GM19043 (cell line): ENCODE measurements around the gene CA5A.
"Not testable (repeated sequence)": the region's sequence is repeated elsewhere in the genome, so short reads cannot be mapped to it uniquely, and the experiment has no call there.

Experiments used
- ATAC-seq: cut with Tn5 transposase; IDR thresholded peaks from one replicate; pipeline ENCODE4 v1.9.1; 2021; ENCODE audit warnings: low read depth; ENCODE audit not compliant: unreplicated experiment

Gene CA5A

DNA sequence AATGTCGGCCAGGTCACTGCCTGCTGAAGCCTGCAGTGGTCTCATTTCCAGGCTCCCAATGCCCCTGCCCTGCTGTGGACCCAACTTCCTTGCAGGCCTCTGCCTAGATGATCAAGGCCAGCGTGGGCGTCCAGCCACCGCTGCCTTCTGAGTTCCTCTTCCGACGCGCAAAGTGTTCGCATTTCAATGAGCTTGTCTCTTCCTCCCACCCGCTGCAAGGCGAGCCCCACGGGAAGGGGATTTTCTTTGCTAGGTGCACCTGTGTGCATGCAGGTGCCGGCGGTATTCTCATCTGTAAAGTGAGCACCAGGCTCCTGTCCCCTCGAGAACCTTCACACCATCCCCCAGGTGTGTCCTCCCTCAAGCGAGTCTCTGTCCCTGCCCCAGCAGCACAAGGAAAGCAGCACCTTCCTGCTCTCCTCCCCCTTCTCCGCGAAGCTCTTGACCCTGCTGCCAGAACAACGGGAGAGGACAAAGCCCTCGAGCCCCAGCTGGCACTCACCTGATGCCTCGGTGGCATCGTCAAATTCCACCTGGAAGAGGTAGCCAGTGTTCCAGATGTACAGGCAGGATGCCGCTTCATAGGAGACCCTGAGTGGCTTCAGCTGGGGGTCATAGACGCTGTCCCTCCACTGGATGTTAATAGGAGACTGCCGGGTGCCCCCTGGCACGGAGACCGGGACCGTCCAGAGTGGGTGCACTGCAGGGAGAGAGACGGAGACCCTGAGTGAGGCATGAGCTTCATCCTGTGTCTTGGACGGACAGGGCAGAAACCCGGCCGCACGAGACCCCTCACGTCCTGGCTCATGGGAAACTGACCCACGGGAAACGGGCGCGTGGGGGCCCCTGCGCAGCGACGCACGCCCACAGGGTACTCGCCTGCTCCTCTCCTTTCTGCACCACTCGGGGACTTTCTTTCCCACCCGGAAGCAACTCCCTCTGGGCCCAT lies 9.8 kb downstream of the CA5A start:
- no peak for ATAC-seq

DNA sequence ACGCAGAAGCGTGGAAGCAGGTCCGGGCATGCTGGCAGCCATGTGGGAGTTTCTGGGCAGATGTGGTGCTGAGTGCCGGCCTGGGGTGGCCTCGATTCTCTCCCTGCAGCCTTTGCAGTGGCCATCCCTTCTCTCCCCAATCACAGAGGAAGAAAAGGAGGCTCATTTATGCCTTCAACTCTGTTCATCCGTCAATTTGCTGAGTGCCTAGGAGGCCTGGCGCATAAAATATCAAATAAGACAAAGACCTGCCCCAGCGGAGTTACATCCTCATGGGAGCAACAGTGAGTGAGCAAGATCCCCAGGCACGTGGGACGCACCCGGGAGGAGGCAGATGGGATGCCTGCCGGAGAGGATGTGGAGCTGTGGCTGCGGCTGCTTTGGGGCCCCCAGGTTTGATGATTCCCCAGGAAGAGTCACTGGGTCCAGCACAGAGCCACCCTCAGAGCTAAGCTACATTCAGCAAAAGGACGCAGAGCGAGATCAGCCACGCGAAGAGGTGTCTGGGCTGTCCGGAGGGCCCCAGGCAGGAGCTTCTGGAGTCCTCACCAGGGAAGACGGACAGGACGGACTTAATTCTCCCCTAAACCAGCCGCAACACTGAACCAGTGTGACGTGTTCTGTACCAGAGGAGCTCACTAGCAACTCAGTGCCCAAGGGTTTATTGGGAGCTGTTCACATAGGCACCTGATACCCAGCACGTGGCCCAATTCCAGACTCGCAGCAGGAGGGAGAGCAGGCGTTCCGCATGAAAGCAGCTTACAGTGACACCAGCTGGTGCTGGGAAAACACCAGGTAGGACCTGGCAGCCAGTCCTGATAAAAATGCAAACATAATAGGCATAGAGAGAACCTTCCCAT lies 11.3 kb downstream of the CA5A start:
- no peak for ATAC-seq

DNA sequence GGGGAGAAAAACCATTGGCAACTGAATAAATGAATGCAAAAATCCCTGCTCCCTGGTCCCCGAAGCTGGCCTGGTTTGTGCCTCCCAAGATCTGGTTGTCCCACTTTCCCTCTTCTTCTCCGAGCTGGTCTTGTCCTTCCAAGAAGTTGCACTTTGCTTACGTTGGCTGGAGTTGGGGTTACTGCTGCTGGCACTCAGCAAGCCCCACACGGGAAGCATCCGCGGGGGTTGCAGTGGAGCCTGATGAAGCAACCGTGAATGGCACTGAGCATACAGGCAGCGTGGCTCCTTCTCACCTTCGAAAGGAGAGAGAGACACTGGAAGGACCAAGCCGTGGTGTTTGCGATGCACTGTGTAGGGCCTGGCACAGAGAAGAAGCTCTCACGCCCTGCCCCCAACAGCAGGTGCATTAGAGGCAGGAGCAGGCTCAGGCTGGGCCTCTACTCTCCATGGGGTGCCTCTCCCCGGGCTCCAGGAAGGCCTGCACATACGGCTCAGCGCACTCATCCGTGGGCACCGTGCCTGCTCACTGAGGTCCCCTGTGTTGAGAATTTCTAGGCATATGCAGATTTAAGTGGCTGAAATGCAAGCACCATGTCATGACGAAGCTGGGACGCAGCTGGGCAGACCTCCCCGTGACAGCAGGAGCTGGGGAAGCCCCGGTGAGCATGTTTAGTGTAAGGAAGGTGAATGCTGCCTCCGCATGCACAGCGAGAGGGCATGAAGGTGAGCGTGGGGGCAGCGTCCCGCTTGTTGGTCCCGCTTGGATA lies 12.1 kb downstream of the CA5A start:
- ATAC-seq: peak; percentile 75

DNA sequence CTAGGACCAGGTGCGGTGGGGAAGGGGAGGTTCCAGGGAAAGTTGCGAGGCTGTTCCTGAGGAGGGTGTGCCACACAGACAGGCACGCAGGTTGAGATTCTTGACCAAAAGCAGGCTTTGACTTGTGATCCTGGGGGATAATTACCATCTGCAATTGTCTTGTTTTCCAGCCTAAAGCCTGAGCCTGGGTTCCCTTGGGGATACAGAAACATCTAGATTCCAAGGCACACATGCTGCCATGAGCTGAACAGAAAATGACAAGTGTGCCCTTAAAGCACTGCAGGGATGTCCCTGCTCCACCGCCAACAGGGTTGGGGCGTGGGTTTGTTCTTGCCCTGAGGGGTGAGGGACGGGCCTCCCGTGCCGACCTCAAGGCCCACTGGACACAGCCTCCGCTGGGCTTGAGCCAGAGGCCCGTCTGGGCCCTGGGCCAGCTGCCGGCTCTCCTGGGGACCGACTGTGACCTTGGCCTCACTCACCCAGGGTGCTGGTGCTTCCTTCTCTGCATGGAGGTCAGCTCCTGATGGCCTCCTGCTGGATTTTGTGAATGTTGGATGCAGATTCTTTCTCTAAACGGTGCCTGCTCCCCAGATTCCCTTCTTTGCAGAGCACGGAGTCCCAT lies 14.0 kb downstream of the CA5A start:
- ATAC-seq: no peak

DNA sequence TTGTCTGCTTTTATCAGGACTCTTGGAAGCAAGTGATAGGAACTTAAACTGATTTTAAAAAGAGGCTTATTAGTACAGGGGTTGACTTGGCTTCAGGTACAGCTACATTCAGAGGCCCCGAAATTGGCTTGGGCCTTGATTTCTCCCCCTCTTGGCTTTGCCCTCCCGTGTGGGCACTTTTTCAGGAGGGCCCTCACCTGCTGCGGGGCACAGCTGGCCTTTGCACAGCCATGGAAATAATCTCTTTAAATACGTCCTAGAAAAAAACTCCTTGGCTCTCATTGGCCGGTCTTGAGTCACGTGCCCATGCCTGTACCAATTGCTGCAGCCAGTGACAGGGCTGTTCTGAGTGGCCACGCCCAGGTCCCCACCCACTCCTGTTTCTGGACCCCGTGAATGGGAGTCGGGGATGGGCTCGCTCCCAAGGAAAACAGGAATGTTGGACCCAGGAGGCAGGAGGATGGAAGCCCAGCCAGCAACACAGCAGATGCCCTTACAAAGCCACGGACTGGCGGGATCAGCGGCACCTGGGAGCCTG lies 15.0 kb downstream of the CA5A start:
- ATAC-seq: no peak

DNA sequence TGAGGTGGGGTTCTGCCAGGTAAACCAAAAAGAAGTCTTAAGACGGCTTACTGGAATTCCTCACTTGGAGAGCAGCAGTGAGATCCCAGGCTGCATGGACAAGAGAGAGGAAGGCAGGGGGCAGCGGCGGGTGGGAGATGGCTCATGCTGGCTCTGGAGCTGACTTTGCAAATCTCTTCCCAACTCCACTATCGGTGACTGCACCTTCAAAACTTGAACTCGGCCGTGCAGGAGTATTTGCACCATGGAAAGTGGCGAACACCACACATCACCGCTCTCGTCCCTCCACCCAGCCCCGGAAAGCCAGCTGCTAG lies 16.7 kb downstream of the CA5A start:
- ATAC-seq: no peak

DNA sequence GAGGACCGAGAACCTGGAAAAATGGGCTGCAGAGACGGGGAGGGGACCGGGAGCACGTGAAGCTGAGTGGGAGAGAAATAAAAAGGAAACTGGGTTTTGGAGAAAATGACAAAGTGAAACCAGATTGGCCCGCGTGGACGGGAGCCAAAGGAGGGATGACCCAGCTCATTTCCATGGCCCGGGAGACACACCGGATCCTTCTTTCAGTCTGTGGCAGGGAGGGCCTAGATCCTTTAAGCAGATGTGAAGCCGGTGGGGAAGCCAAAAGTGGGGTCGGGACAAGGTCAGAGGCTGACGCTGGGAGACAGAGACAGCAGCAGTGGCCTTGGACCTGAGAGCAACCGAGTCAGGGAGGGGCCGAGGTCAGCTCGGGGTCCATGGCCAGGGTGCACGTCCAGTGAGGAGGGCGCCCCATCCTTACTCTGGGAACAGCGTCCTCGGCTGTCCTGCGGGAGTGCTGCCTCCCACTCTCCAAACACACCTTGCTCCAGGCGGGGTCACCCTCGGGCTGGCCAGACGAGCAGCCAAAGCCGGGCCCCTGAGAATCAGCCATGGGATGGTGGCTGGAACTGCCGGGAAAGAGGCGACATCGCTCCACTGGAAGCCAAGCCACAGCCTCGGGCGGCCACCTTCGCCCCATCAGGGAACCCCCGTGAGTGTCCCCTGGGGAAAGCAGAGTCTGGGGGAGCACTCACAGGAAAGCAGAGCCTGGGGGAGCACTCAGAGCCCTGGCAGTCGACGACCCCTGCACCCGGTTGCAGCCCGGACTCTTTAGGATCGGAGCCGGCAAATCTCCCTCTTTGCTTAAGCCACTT lies 17.3 kb downstream of the CA5A start:
- no peak for ATAC-seq

DNA sequence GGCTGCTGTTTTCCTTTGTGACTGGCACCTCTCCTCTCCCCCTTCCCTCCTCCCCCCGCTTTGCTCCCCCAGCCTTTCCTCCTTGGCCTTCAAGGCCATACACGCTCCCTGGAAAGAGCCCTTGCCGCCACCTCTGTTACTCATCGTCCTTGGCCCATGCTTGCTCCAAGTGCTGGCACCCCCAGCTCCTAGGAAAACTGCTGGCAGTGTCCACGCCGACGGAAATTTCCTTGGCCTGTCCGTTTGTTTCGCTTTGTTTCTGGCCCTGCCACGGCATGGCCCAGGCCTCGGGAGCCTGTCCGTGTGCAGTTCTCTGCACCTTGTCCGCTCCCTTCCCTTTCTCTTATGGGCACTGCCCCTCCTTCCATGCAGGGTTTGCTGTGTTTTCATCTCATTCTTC lies 18.0 kb downstream of the CA5A start:
- no peak for ATAC-seq

DNA sequence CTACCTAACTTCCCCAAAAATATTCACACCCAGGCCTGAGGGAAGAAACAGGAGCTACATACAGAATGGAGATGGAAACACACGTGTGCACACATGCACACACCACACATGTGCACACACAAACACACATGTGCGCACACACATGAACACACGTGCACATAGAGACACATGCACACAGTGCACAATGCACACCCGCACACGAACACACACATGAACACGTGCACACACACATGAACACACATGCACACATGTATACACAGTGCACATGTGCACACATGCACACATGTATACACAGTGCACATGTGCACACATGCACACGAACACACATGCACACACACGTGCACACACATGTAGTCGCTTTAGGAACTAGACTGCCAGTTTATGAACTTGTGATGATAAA lies 18.8 kb downstream of the CA5A start:
- ATAC-seq: no peak

DNA sequence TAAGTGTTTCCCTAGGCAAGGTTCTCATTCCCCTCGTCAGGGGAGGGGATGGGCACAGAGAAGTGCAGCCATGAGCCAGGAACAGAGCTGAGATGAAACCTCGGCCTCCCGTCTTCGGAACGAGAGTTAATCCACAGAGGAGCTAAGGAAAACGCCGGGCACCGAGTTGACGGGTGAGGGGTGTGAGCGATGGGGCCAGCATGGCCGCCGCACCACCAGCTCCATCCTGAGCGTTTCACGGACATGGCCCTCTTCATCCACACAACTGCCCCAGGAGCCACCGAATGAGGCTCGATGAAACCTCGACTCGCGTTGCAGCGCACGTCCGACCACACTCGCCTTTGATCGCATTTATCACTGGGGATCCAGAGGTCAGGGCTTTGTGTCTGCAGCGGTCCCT lies 21.5 kb downstream of the CA5A start:
- no peak for ATAC-seq

DNA sequence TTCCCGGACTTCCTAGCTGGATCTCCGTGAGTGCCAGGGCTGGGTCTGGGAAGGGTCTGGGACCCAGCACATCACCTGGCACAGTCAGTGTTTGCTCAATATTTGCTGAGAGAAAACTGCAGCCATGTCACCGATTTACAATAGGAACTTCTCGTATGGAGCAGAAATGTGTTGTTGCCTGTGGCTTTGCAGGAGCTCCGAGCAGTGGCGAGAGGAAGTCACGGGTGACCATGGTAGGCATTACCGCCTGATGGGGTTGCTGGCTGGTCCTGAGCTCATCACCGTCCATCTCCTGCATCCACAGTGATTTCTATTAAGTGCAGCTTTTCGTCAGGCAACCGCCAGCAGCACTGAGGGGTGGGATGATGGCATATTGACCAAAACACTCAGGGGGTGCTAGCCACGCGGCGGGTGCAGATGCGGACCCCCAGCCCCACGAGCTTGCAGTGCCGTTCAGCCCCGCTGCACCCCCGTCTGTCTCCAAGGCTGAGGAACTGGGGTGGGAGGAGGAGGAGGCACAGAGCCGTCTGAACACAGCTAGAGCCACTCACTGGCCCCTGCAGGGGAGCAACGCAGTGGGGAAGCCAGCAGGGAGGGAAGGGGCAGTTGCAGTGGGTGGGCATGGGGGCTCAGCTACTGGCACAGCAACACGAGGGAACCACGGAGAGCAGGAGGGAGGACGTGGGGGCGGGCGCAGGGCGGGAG lies 22.2 kb downstream of the CA5A start:
- not testable (repeated sequence) for ATAC-seq

DNA sequence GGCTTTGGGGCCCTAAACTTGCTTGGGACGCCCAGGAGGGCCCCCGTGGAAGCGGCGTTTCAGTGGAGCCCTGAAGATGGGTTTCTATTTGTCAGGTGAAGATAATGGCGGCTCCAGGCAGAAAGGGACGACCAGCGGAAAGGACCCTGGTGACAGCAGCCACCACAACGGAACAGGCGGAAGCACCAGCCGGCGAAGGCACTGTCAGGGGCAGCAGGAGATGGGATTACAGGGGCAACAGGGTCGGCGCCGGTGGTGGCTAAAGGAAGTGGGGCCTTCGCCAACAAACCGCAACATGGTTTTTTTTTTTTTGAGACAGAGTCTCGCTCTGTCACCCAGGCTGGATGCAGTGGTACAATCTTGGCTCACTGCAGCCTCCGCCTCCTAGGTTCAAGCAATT lies 23.6 kb downstream of the CA5A start:
- not testable (repeated sequence) for ATAC-seq

DNA sequence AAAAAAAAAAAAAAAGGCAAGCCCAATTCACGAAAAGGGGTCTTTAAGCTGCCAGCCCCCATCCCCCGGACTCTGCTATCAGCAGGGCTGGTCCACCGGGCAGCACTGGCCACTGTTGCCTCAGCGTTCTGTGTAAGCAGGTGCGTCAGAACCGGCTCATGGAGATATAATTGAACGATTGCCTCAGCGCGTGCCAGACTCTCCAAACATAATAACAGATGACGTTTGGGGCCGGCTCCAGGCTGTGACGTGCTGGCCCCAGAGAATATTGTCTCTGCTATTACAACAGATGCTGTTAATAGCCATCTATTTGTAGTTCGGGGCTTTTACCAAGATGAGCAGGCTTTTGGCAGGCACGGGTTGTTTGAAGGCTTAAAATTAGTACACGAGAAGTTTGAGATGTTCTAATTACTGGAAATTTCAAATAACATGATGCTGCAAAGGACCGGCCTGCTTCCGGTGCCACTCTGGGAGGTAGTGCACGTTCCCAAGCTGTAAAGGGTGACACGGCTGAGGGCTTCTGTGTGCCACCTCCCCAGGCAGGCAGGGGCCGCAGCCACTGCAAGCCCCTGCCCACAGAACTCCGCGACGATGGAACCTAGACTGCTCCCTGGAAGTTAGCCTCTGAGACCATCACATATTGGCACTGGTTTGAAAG lies 25.1 kb downstream of the CA5A start:
- not testable (repeated sequence) for ATAC-seq

DNA sequence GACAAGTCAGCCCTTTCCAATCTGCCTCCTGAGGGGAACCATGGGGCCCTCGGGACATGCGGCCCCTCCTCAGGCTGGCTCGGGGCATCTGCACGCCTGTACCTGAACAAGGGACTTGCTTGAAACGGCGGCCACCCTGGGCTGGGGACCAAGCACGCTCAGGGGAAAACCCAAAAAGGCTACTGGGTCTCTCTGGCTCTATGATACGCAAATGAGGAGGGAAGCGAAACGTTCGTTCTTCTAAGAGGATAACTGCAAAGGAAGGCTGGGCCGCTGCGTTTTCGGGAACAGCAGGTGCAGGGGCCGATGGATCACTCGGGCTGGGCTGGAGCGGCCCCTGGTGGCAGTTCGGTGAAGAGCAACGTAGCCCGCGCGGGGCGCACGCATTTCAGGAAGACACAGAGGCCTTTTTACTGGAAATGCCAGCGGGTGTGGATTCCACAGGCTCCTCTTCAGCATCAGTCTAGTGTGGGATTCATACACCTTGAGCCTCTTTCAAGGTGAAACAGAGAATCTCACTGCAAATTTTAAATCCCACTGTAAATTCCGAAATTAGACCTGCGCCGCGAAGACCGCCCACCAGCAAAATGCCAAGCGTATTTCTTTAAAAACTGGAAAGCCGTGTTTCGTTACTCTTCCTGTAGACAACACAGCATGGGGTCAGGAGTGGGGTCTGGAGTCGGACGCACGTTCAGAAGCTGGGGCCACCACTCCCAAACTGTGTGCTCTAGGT lies 27.0 kb downstream of the CA5A start:
- peak; percentile 81 for ATAC-seq

DNA sequence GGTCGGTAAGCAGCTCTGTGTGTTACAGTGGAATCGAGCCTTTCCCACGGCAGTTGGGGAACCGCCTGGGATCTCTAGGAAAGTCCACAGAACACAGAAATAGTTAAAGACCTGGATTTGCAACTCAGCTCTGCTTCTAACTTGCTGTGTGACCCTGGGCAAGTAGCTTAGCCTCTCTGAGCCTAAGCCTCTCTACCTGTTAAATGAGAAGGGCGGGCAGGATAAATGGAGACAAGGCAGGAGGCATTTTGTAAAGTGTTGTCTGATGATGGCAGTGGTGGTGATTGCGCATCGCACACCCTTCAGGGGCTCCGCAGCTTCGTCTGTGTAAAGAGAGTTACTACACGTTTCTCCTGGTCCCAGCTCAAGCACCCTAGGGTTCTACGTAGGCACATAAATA lies 28.2 kb downstream of the CA5A start:
- ATAC-seq: not testable (repeated sequence)

DNA sequence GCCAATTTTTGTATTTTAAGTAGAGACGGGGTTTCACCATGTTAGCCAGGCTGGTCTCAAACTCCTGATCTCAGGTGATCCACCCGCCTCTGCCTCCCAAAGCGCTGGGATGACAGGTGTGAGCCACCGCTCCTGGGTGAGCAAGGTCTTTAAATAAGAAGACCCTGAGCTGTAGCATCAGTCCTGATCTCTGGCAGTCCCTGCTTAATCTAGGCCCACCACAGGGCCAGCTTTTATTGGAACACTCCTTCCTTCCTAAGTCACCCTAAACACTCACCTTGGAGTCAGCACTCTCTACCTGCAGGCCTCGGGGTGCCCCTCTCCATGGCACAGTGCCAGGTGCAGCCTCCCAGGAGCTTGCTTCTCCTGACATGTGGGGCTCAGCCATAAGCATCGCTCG lies 30.8 kb downstream of the CA5A start:
- not testable (repeated sequence) for ATAC-seq

DNA sequence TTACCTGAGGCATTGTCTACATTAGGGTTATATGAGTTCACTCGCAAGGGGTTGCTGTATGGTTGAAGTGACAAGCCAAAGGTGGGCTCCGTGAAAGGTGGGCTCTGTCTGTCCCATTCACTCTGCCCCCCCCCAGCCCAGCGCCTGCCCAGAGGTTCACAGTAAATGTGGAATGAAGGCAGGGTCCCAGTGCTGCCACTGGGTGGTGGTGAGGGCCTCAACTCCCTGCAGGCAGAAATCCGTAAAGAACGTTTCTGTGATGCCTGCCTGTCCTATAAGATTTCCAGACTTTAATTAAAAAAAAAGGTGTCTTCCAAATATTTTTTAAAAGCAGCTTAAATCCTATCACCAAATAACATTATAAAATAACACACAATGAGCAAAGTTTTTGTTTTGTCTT lies 31.4 kb downstream of the CA5A start:
- not testable (repeated sequence) for ATAC-seq

DNA sequence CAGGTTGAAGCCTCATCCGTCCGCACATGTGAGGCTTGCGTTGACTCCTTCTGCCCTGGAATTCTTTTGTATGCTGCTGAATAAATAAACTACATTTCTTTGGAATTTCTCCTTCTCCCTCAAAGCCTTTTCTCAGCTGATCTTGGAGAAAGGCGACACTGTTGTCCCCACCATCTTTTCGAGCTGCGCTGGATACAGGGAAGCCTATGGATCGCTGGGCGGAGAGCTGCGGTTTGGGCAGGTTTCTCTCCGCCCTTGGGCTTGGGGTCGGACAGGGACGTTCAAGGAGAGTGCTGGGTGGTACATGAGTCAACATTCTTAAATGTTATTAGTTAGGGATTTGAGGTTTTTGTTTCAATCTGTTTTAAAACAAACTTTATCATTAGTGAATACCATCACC lies 35.8 kb downstream of the CA5A start:
- not testable (repeated sequence) for ATAC-seq
